Erythroblast (primary cell): ENCODE data around the gene TM6SF1.

Source experiments
- GATA1 ChIP-seq: IDR thresholded peaks from 2 replicates; pipeline ENCODE4 v1.6.1; 2011; ENCODE audit warnings: low read depth, mild to moderate bottlenecking, control low read depth, low read length, moderate library complexity
- POLR2A ChIP-seq: IDR thresholded peaks from 2 replicates; pipeline ENCODE4 v1.6.1; 2011; ENCODE audit warnings: mild to moderate bottlenecking, low read length

DNA sequence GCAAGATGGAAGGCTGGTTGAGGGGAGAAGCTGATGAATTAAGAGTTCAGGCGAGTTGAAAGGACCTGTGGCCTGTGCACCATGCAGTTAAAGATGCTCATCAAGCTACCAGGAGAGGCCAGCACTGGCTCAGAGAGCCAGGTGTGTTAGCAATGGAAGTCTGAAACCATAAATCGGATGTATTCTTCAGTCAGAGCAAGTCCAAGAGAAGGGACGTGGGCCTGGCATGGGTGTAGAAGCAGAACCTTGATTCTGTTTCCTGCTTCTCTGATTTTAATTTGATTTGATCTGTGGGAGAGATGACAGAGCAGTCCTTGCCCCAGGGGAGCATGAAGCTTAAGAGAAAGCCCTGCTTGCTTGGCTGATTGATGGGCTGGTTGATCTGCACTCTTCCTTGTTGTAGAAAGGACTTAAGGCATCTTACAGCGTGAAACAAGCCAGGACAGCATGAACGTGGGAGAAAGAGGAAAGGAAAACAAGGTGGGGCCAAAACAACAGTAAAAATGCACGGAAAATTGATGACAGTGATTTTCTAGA lies 10.9 kb downstream of the TM6SF1 start:
- TF ChIP-seq POLR2A (no peak), GATA1 (no peak)
